ENCODE data around the gene GRM7. TPM values are rescaled to one million over a fixed set of nuclear protein-coding genes. Genes with fewer than 3 reads are reported as not detected.

Gene GRM7
- total RNA-seq, 6 experiments from 2014 or later: not detected

DNA sequence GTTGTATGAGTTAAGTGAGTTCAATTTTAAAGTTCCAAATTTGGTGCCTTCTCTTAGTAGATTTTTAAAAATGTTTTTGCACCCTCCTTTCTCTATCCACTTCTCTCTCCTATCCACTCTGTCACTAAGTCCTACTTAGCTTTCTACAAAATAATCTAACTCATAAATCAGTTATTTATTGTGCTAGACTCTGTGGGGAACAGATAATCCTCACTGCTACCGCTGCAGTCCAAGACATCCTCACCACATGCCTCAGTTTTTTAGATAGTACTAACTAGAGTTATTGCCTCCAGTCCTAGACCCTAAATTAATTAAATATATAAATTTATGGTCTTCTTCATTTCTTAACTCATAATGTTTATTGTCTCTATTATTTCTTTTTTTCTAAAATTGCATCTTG, 576.3 kb downstream of the GRM7 start:
- H3K36me3 Mint-ChIP-seq (ENCODE audit: low read depth): no peaks in the 10 kb centered on the region
- TF ChIP-seq, protein P1, sequence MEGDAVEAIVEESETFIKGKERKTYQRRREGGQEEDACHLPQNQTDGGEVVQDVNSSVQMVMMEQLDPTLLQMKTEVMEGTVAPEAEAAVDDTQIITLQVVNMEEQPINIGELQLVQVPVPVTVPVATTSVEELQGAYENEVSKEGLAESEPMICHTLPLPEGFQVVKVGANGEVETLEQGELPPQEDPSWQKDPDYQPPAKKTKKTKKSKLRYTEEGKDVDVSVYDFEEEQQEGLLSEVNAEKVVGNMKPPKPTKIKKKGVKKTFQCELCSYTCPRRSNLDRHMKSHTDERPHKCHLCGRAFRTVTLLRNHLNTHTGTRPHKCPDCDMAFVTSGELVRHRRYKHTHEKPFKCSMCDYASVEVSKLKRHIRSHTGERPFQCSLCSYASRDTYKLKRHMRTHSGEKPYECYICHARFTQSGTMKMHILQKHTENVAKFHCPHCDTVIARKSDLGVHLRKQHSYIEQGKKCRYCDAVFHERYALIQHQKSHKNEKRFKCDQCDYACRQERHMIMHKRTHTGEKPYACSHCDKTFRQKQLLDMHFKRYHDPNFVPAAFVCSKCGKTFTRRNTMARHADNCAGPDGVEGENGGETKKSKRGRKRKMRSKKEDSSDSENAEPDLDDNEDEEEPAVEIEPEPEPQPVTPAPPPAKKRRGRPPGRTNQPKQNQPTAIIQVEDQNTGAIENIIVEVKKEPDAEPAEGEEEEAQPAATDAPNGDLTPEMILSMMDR (IDR thresholded peaks at IDR 0.05): no peak
- H3K9me3 Mint-ChIP-seq: peaks cover 44% of the 10 kb centered on the region
- H3K4me3 Mint-ChIP-seq: no peak overlapping the region
- H3K4me1 Mint-ChIP-seq (ENCODE audit: low read depth): no peaks in the 10 kb centered on the region
- H3K27me3 Mint-ChIP-seq (ENCODE audit: insufficient read depth): no peaks in the 10 kb centered on the region
- no peak for DNase-seq
- H3K27ac Mint-ChIP-seq: no peak overlapping the region

DNA sequence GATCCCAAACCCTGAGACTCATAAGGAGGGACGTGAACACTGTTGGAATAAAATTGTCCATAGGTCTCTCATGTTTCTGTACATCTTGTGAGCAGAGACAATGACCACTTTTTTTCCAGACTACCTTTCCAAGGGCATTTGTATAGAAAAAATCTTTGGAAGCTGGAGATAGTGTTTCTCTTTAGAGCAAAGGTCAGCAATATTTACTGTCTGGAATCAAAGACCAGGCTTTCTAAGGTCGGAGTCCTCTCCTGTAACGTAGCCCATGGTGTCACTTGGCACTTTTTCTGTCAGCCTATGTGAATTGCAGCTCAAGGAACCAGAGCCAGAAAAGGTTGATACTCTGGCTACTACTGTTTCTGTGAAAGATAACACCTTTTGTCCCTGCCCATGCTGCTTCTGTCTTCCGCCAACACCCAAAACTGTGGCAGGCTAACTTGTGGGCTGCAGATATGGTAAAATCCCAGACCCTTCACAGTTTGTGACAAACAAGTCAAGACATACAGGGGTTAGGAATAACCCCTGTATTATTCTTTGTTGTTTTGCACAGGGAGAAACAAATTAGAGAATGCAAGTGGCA, 578.3 kb downstream of the GRM7 start:
- no peaks in the 10 kb centered on the region for H3K4me1 Mint-ChIP-seq (ENCODE audit: low read depth)
- no peaks in the 10 kb centered on the region for H3K27me3 Mint-ChIP-seq (ENCODE audit: insufficient read depth)
- DNase-seq: no peak
- no peak overlapping the region for H3K4me3 Mint-ChIP-seq
- TF ChIP-seq, protein P1 (IDR thresholded peaks at IDR 0.05): no peak
- no peaks in the 10 kb centered on the region for H3K36me3 Mint-ChIP-seq (ENCODE audit: low read depth)
- H3K27ac Mint-ChIP-seq: no peak overlapping the region
- H3K9me3 Mint-ChIP-seq: peaks cover 42% of the 10 kb centered on the region

DNA sequence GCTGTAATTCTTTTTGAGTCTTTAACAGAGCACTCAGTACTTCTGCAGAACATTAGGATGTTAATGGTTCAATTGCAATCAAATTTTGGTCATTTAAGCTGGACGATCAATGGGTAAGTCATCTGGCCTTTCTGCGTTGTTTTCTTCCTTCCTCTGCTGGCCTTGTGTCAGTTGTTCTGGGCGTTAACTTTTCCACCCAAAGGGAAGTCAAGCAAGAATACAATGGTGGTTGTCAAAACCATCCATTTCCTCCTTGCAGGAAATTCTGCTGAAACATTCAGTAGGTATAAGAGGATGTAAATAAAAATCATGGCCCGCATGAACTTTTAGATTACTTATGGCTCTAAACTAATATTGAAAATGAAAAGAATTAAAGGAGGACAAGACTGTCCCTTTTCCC, 584.0 kb downstream of the GRM7 start:
- Mint-ChIP-seq H3K4me3 (no peak overlapping the region), H3K27ac (no peak overlapping the region), H3K9me3 (peaks cover 43% of the 10 kb centered on the region), H3K36me3 (ENCODE audit: low read depth) (no peaks in the 10 kb centered on the region), H3K4me1 (ENCODE audit: low read depth) (no peaks in the 10 kb centered on the region), H3K27me3 (ENCODE audit: insufficient read depth) (no peaks in the 10 kb centered on the region)
- TF ChIP-seq, protein P1 (IDR thresholded peaks at IDR 0.05): no peak
- no peak for DNase-seq

DNA sequence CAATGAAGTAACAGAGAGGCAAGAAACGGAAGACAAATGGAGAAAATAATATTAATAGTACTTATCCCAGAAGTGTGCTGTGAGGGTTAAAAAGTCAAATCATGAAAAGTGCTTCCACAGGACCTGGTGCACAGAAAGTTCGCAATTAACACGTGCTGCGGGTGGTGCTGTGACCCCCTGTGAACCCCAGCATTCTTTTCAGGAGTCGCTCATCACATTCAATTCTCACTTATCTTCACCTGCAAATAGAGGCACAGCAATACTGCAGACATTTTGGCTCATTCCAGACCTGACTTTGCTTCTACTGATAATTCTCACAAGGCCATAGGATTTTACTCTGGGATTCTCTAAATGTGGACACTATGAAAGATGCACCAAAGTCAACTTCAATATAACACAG, 584.4 kb downstream of the GRM7 start:
- no peak for DNase-seq
- TF ChIP-seq, protein P1 (IDR thresholded peaks at IDR 0.05): no peak
- peaks cover 43% of the 10 kb centered on the region for H3K9me3 Mint-ChIP-seq
- H3K4me3 Mint-ChIP-seq: no peak overlapping the region
- no peaks in the 10 kb centered on the region for H3K4me1 Mint-ChIP-seq (ENCODE audit: low read depth)
- H3K27ac Mint-ChIP-seq: no peak overlapping the region
- H3K36me3 Mint-ChIP-seq (ENCODE audit: low read depth): no peaks in the 10 kb centered on the region
- no peaks in the 10 kb centered on the region for H3K27me3 Mint-ChIP-seq (ENCODE audit: insufficient read depth)

DNA sequence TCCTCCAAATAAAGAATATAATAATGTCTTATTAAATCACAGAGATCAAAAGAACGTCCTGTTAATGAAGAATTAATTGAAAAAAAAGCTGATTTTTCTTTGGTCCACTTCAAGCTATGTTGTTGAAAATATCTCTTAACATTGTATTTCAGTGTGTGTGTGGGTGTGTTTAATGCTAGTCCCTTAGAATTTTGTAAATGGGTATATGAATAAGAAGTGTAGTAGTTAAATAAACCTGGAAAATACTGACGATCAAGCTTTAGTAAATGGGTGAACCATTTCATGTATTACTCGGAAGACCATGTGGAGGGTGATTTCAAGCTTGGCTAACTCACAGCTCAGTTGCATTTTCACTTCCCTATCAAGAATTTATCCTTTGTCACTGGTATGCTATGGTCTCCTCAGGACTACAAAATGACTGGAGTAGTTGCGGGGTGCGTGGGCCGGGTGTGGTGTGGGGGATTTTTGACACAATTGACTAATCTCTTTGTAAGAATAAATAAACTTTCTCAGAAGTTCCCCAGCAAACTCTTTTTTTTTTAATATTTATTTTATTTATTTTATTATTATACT, 586.4 kb downstream of the GRM7 start:
- Mint-ChIP-seq H3K27me3 (ENCODE audit: insufficient read depth) (peaks cover 1% of the 10 kb centered on the region; the same call in 1 of the 2 replicates), H3K4me3 (no peak overlapping the region), H3K27ac (no peak overlapping the region), H3K9me3 (peaks cover 51% of the 10 kb centered on the region), H3K4me1 (ENCODE audit: low read depth) (no peaks in the 10 kb centered on the region), H3K36me3 (ENCODE audit: low read depth) (no peaks in the 10 kb centered on the region)
- TF ChIP-seq, protein P1 (IDR thresholded peaks at IDR 0.05): no peak
- DNase-seq: no peak

All from HFFc6 (cell line).